Measurements from ENCODE around the gene TNRC6B.
"Not testable (repeated sequence)": the region's sequence is repeated elsewhere in the genome, so short reads cannot be mapped to it uniquely, and the experiment has no call there.

Gene TNRC6B

GRCh38 chr22:40367342-40367741 is 189.6 kb downstream of the TNRC6B start:
- no peak for DNase-seq (ENCODE audit: low spot score)

- no peak for DNase-seq (ENCODE audit: low spot score)
These were observed 190.3 kb downstream of the TNRC6B start for GRCh38 chr22:40368016-40368415.

- DNase-seq (ENCODE audit: low spot score) = no peak
These were observed 191.1 kb downstream of the TNRC6B start for GRCh38 chr22:40368836-40369235.

- no peak for DNase-seq (ENCODE audit: low spot score)
These were observed 196.8 kb downstream of the TNRC6B start for GRCh38 chr22:40374567-40374966.

GRCh38 chr22:40376149-40376548 is 198.4 kb downstream of the TNRC6B start:
- DNase-seq (ENCODE audit: low spot score) = no peak

GRCh38 chr22:40377931-40378330 is 200.2 kb downstream of the TNRC6B start:
- DNase-seq (ENCODE audit: low spot score) = no peak

- DNase-seq (ENCODE audit: low spot score) = not testable (repeated sequence)
These were observed 200.7 kb downstream of the TNRC6B start for GRCh38 chr22:40378448-40378847.

- DNase-seq (ENCODE audit: low spot score) = no peak
These were observed 203.7 kb downstream of the TNRC6B start for GRCh38 chr22:40381461-40381860.

GRCh38 chr22:40383905-40384304 is 206.2 kb downstream of the TNRC6B start:
- DNase-seq (ENCODE audit: low spot score) = no peak

GRCh38 chr22:40385036-40385782 is 207.5 kb downstream of the TNRC6B start:
- DNase-seq (ENCODE audit: low spot score) = no peak

All from globus pallidus (tissue), 1 donor.